ENCODE data around the gene ANKRD11.
A peak's percentile ranks its signal among the peaks of the same experiment; 100 is the strongest.
"Not testable (repeated sequence)": the region's sequence is repeated elsewhere in the genome, so short reads cannot be mapped to it uniquely, and the experiment has no call there.

ANKRD11 gene

GRCh38 chr16:89264800-89265550 lies 225.4 kb downstream of the ANKRD11 start:
- DNase-seq (ENCODE audit: low spot score) = peak; percentile 35

DNA sequence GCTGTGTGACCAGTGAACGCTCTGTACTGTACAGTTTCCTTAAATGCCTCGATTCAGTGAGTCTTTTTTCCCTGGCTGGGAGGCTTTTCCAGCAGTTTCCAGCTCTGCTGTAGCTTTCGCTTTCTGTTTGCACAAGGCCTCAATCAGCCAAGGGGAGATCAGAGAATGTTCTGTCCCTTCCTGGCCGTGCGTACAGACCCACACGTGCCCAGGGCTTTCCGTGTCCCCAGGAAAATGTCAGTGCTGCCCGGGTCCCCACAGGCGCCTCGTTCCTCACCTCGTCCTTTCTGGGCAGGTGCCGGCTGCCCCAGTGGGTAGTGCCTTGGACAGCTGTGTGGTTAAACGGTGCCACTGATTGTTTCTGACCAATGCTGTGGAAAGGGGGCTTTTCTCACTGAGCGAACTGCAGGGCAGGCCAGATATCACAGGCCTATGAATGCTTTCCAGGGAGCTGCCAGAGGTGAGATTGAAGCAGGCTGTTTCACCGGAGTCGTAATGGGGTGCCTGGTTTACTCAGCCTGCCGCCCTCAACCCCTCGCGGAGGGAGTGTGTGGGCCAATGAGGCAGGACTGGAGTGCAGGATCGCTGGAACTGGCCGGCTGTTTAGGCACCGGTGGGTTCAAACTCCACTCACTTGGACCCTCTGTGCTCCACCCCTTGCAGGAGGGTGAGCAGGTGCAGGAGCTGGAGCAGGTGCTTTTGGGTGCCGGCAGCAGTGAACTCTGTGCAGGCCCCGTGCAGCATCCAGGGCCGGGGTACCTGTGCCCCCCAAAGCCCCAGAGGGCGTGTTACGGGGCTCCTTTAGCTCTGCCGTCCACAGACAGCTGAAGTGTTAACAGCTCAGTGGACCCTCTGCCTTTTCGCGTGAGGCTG lies 228.4 kb downstream of the ANKRD11 start:
- no peak for DNase-seq (ENCODE audit: low spot score)

- DNase-seq (ENCODE audit: low spot score) = not testable (repeated sequence)
Measured at GRCh38 chr16:89259901-89260300, 230.5 kb downstream of the ANKRD11 start.

GRCh38 chr16:89257757-89258465 lies 232.4 kb downstream of the ANKRD11 start:
- DNase-seq (ENCODE audit: low spot score) = no peak

- DNase-seq (ENCODE audit: low spot score) = no peak
Measured at GRCh38 chr16:89257281-89257731, 233.1 kb downstream of the ANKRD11 start.

- no peak for DNase-seq (ENCODE audit: low spot score)
Measured at GRCh38 chr16:89256651-89257254, 233.6 kb downstream of the ANKRD11 start.

DNA sequence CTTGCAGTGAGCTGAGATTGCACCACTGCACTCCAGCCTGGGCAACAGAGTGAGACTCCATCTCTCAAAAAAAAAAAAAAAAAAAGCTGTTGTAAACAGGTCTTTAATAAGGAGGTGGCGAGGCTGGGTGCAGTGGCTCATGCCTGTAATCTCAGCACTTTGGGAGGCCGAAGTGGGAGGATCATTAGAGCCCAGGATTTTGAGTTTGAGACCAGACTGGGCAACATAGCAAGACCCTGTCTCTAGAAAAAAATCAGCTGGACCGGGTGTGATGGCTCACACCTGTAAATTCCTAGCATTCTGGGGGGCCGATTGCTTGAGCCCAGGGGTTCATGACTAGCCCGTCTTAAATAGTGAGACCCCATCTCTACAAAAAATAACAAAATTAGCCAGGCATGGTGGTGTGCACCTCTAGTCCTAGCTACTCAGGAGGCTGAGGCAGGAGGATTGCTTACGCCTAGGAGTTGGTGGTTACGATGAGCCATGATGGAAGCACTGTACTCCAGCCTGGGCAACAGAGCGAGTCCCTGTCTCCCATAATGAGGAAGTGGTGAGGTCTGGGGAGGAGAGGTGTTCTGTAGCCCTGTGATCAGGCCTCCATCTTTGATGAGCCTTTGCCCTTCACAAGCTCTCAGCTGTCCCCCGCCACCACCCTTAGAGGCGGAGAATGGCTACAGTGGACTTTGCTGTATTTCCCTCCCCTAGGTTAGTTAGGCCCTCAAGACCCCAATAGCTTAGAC lies 236.6 kb downstream of the ANKRD11 start:
- DNase-seq (ENCODE audit: low spot score) = no peak

- DNase-seq (ENCODE audit: low spot score) = no peak
Measured at GRCh38 chr16:89248196-89248982, 242.0 kb downstream of the ANKRD11 start.

DNA sequence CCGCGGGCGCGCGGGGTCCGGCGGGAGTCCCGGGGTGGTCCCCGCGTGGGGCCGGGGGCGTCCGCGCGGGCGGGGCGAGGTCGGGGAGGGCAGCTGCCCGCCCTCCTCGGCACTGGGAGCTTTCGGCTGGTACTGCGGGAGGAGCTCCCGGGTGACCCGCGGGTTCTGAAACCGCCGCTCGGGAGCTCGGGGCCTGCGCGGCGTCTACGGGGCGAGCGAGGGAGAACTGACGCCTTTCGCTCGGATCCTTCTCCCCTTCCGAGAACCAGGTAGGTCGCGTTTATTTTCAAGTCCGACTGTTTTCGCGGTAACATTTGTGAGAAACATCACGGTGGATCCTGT lies 242.7 kb downstream of the ANKRD11 start:
- DNase-seq (ENCODE audit: low spot score) = not testable (repeated sequence)

GRCh38 chr16:89246903-89247733 lies 243.2 kb downstream of the ANKRD11 start:
- DNase-seq (ENCODE audit: low spot score) = peak; percentile 98

- no peak for DNase-seq (ENCODE audit: low spot score)
Measured at GRCh38 chr16:89246383-89246902, 243.9 kb downstream of the ANKRD11 start.

DNA sequence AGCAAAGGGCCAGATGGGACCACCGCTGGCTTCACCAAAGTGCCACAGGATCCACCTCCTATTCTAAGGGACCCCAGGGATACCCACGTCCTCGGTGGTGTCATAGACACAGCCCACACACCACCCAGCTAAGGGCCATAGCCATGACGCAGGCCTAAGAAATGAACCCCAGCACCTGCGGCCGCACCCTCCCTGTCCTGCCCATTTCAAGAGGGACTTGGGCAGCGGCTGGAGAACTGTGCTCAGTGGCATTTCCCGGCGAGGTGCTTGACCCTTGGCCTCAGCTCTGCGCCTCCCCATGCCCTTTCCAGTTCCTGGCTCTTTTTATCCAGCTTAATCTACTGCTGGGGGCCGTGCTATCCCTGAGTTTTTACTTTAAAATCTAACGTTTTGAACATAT lies 245.6 kb downstream of the ANKRD11 start:
- no peak for DNase-seq (ENCODE audit: low spot score)

GRCh38 chr16:89244264-89244663 lies 246.1 kb downstream of the ANKRD11 start:
- DNase-seq (ENCODE audit: low spot score) = not testable (repeated sequence)

DNA sequence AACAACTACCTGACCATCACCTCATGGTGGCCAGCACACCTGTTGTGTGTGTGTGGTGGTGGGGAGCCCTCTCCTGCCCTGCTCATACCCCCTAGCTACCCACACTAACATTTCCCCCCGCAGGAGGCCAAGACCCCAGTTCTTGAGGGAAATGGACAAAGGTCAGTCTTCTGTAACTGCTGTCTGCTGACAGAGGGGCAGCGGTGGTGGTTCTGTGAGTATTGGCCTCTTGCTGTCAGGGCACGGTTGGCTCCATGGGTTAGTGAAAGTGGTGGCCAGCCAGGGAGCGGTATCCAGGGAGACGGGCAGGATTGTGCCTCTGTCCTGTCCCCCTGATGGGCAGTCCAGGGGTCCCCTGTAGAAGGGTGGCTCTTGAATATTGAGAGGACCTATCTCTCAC lies 246.7 kb downstream of the ANKRD11 start:
- DNase-seq (ENCODE audit: low spot score) = no peak

DNA sequence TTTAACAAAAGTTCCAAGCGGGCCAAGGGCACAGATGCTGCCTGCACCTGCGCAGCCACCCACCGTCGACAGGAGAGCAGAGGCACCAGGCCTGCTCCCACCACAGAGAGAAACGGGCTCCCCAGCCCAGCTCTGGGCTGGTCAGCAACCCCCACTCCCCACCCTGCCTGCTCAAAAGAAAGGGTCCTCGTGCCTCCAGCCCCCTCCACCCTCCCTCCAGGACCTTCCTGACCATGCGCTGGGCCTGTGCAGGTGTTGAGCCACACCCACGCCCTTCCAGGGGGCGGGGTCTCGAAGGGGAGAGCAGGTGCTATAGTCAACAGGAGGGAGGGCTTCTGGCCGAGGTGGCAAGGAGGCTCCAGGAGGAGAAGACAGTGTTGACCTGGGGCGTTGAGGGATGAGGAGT lies 247.6 kb downstream of the ANKRD11 start:
- no peak for DNase-seq (ENCODE audit: low spot score)

GRCh38 chr16:89241187-89242007 lies 249.0 kb downstream of the ANKRD11 start:
- DNase-seq (ENCODE audit: low spot score) = peak; percentile 80

- DNase-seq (ENCODE audit: low spot score) = no peak
Measured at GRCh38 chr16:89237733-89238132, 252.6 kb downstream of the ANKRD11 start.

GRCh38 chr16:89233678-89234490 lies 256.5 kb downstream of the ANKRD11 start:
- no peak for DNase-seq (ENCODE audit: low spot score)

Measured in D341Med (cell line).